Measurements from ENCODE around the gene MACROD2.

DNA sequence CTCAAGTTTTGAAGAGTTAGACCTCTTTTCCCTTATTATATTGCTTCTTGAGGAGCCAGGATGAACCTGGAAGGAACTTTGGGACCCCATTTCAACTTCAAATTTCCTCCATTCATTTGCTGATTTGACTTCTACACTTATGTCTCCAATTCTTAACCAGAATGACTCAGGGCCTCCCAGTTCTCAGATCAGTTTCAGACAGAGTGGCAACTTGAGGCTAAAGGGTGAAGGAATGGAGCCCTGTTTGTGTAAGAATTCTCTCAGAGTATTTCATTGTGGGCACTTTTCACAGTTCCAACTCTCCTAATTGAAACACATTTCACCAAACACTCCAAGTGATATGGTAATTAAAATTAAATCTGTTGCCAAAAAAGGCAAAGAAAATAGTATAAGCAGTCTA, 451.1 kb downstream of the MACROD2 start:
- TF ChIP-seq YY1 (IDR thresholded peaks at IDR 0.05; ENCODE audit: insufficient read depth, insufficient read length) = no peak
- TF ChIP-seq SUZ12 (IDR thresholded peaks at IDR 0.05; ENCODE audit: extremely low read depth, insufficient read depth, insufficient read length) = no peak
